A673 (cell line): ENCODE measurements around the gene NXPH2.

Experiments
- EZH2 ChIP-seq: fragments of 200-600 bp; sonication (generic); IDR thresholded peaks from 2 replicates; pipeline ENCODE4 v1.6.1; 2017; ENCODE audit warnings: borderline replicate concordance, low read depth, mild to moderate bottlenecking, mixed read lengths, antibody characterized with exemption, low read length; ENCODE audit not compliant: poor library complexity, severe bottlenecking
- TF ChIP-seq, protein P1 (sequence below): fragments of 300-800, 200-600 bp; sonication (generic); conservative IDR thresholded peaks from 2 replicates; pipeline ENCODE4 v1.5.1; 2017; ENCODE audit warnings: low read depth, mild to moderate bottlenecking, antibody characterized with exemption, low read length, moderate library complexity, mixed read lengths

DNA sequence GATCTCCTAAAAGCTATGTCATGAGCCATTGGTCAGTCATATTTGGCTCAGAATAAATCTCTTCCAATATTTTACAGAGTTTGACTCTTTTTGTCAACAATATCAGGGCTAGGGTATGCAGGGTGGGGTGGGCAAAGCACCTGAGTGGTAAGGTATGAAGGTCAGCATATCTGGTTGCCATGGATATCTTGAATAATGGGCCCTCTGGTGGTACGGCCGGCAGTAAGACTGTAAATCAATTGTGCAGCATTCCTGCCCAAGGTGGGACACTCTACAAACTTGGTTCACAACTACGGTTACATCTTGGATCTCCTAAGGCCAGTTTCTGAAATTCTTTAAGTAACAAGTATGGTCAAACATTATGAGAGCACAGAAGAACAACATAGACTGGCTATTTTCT is 159.1 kb downstream of the NXPH2 start:
- TF ChIP-seq, protein P1, sequence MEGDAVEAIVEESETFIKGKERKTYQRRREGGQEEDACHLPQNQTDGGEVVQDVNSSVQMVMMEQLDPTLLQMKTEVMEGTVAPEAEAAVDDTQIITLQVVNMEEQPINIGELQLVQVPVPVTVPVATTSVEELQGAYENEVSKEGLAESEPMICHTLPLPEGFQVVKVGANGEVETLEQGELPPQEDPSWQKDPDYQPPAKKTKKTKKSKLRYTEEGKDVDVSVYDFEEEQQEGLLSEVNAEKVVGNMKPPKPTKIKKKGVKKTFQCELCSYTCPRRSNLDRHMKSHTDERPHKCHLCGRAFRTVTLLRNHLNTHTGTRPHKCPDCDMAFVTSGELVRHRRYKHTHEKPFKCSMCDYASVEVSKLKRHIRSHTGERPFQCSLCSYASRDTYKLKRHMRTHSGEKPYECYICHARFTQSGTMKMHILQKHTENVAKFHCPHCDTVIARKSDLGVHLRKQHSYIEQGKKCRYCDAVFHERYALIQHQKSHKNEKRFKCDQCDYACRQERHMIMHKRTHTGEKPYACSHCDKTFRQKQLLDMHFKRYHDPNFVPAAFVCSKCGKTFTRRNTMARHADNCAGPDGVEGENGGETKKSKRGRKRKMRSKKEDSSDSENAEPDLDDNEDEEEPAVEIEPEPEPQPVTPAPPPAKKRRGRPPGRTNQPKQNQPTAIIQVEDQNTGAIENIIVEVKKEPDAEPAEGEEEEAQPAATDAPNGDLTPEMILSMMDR: no peak
- no peak for TF ChIP-seq EZH2
